ENCODE results near the gene NDUFAF5. TPM values are rescaled to one million over a fixed set of nuclear protein-coding genes. Genes with fewer than 3 reads are reported as not detected.

Gene NDUFAF5
- total and polyA plus RNA-seq, 2 of the 8 experiments (the other 6 are each of a cell fraction or from before 2014, with no cell fraction given), result 11.8 to 32.3 TPM

DNA sequence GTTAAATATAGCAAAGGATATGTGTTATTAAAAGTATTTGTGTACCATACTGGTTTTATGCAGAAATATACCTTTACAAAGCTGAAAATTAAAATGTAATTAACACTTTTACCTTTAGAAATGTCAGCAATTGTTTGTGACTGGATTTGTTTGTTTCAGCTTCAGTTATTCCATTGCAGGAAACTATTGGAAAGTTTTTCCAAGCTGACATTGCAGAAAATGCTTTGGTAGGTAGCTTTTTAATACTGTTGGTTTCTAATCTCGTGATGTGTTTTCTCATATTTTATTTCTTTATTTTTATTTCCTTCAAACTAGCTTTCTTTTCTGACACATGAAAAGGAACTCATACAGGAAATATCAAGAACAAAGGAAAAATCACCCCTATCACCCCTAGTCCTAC lies 8.2 kb downstream of the NDUFAF5 start:
- no peak overlapping the region for H2BK20ac ChIP-seq (ENCODE audit: low read length)
- no peak overlapping the region for H2BK5ac ChIP-seq (ENCODE audit: low read depth, low read length)
- no peak overlapping the region for H4K8ac ChIP-seq (ENCODE audit: extremely low read depth, insufficient read depth, low read length)
- no peak overlapping the region for H2BK12ac ChIP-seq (ENCODE audit: low read depth, low read length)
- H3K27me3 ChIP-seq (replicated peaks in 1 of 4; ENCODE audit: control insufficient read depth in 3 of 4, extremely low read depth in 1 of 4, insufficient read depth in 3 of 4, low read length in 3 of 4), result no peaks in the 10 kb centered on the region
- no peak overlapping the region for H3K4me3 ChIP-seq (ENCODE audit: extremely low read depth in 1 of 4, insufficient read depth in 2 of 4, low read depth in 3 of 4, low read length in 4 of 4)
- no peak overlapping the region for H3K14ac ChIP-seq (ENCODE audit: insufficient read length)
- no peaks in the 10 kb centered on the region; a peak in 1 of 4 replicates for H3K79me2 ChIP-seq (ENCODE audit: control insufficient read depth in 1 of 2, insufficient read depth in 2 of 2, low read length in 2 of 2)
- H3K4me2 ChIP-seq (ENCODE audit: insufficient read depth in 1 of 2, low read depth in 2 of 2, low read length in 2 of 2), result no peak overlapping the region
- no peak overlapping the region for H3K56ac ChIP-seq (replicated peaks; ENCODE audit: insufficient read length, low read depth, low read length)
- ChIA-PET POLR2A (ENCODE audit: partially characterized antibody) (interaction anchor here (1.8 to 6.0 kb wide), 2 partner anchors 8 to 10 kb away, joined by 6 to 28 read pairs; partner anchors contain the start of genes ESF1 and NDUFAF5), CTCF (ENCODE audit: partially characterized antibody) (interaction anchor here (0.9 to 2.0 kb wide), 4 partner anchors 10 to 243 kb away, joined by 3 to 5 read pairs (median 3); no protein-coding TSS in a partner anchor)
- H3K4me1 ChIP-seq (replicated peaks in 1 of 4; ENCODE audit: control insufficient read depth in 3 of 4, insufficient read depth in 4 of 4, low read length in 3 of 4), result no peaks in the 10 kb centered on the region
- H3K27ac ChIP-seq (ENCODE audit: low read depth, low read length), result no peak overlapping the region
- no peaks in the 10 kb centered on the region for H3K9me3 ChIP-seq (ENCODE audit: insufficient read depth in 2 of 2, low read depth in 1 of 2, low read length in 1 of 2)
- DNase-seq (ENCODE audit: low read depth in 1 of 2, low spot score in 2 of 2), result no peak
- H3K9ac ChIP-seq (replicated peaks in 1 of 4; ENCODE audit: extremely low read depth in 1 of 4, low read depth in 3 of 4, low read length in 3 of 4), result no peak overlapping the region
- no peak overlapping the region for H3K18ac ChIP-seq (ENCODE audit: extremely low read depth, low read length)
- H4K5ac ChIP-seq (ENCODE audit: insufficient read length, low read depth, low read length), result no peak overlapping the region
- no peaks in the 10 kb centered on the region for H3K79me1 ChIP-seq (ENCODE audit: low read depth, low read length)
- no peak overlapping the region for H2AK5ac ChIP-seq (ENCODE audit: low read depth, low read length)
- H2AFZ ChIP-seq (ENCODE audit: low read length), result no peak overlapping the region
- peaks cover 18 to 70% (median 45%) of the 10 kb centered on the region in 4 experiments for H3K36me3 ChIP-seq (ENCODE audit: control insufficient read depth in 2 of 4, insufficient read depth in 4 of 4, low read length in 3 of 4)
- FAIRE-seq, result no peak
- H2BK15ac ChIP-seq (ENCODE audit: low read length), result no peak overlapping the region
- TF ChIP-seq CHD1 (IDR thresholded peaks at IDR 0.05; ENCODE audit: low read depth, low read length), result no peak
- TF ChIP-seq RNF2 (IDR thresholded peaks at IDR 0.05; ENCODE audit: borderline replicate concordance, low read depth, low read length, missing control alignments, poor library complexity, severe bottlenecking), result no peak
- no peak for TF ChIP-seq POU5F1 (IDR thresholded peaks at IDR 0.05; ENCODE audit: low read depth, low read length)
- no peak for TF ChIP-seq YY1 (IDR thresholded peaks at IDR 0.05; ENCODE audit: low read depth, low read length)
- no peak for TF ChIP-seq ZNF274 (IDR thresholded peaks at IDR 0.05; ENCODE audit: borderline replicate concordance, extremely low read depth, low read length)
- no peak for TF ChIP-seq BACH1 (IDR thresholded peaks at IDR 0.05; ENCODE audit: low read length)
- TF ChIP-seq RBBP5 (IDR thresholded peaks at IDR 0.05; ENCODE audit: borderline replicate concordance, low read depth, low read length), result no peak
- no peak for TF ChIP-seq SP2 (IDR thresholded peaks at IDR 0.05; ENCODE audit: low read length)
- no peak for TF ChIP-seq TAF7 (optimal IDR thresholded peaks at IDR 0.05; ENCODE audit: borderline replicate concordance, low read depth, low read length)
- TF ChIP-seq SUZ12 (IDR thresholded peaks at IDR 0.05; ENCODE audit: low read length), result no peak
- H2BK120ac ChIP-seq (replicated peaks; ENCODE audit: low read depth, low read length), result no peak overlapping the region
- H4K20me1 ChIP-seq (replicated peaks in 1 of 2; ENCODE audit: control insufficient read depth in 1 of 2, insufficient read depth in 2 of 2, low read length in 2 of 2), result peaks cover 0 to 2% of the 10 kb centered on the region in 2 experiments
- H3K4ac ChIP-seq (replicated peaks; ENCODE audit: insufficient read length, low read depth, low read length), result no peak overlapping the region
- H3K23me2 ChIP-seq (ENCODE audit: low read depth, low read length), result no peaks in the 10 kb centered on the region
- H4K91ac ChIP-seq (replicated peaks; ENCODE audit: insufficient read length, low read length), result no peak overlapping the region
- H3K23ac ChIP-seq (ENCODE audit: insufficient read length), result no peak overlapping the region
- WGBS, 2 experiments (ENCODE audit: extremely low coverage in 1 of 2, insufficient coverage in 1 of 2, insufficient read length in 1 of 2, insufficient replicate concordance in 2 of 2, low coverage in 1 of 2, low lambda C conversion rate in 2 of 2, missing lambda C conversion rate in 1 of 2), result 90% methylated on average over 1 of the region's 1 CpG; no CpG with 5 or more reads in 1 of the 2 experiments
